Activated naive CD4-positive, alpha-beta T cell treated with anti-CD3 and anti-CD28 coated beads, Interleukin-2, amount 10 ng/mL, durations not matched to agents 7 days and 5 days (primary cell): ENCODE data around the gene SPATS1.
"Not testable (repeated sequence)": the region's sequence is repeated elsewhere in the genome, so short reads cannot be mapped to it uniquely, and the experiment has no call there.

Source experiments
- CTCF ChIA-PET: fragments of 350-600 bp; sonication (Branson Sonifier 250); formaldehyde crosslinking; loops from one replicate; lab custom pipeline; 2021; ENCODE audit warnings: antibody characterized with exemption; lab: Charles Lee
- DNase-seq: peaks from one replicate; pipeline ENCODE4 v3.0.0-alpha.2; 2020
- H3K27ac Mint-ChIP-seq: one replicate; pipeline ENCODE4 v1.8.0; 2021; ENCODE audit warnings: mild to moderate bottlenecking, moderate library complexity, mixed read lengths
- H3K27me3 Mint-ChIP-seq: one replicate; pipeline ENCODE4 v1.8.0; 2021; ENCODE audit warnings: mild to moderate bottlenecking, mixed read lengths
- H3K36me3 Mint-ChIP-seq: one replicate; pipeline ENCODE4 v1.8.0; 2021; ENCODE audit warnings: mixed read lengths
- H3K4me1 Mint-ChIP-seq: one replicate; pipeline ENCODE4 v1.8.0; 2021; ENCODE audit warnings: mixed read lengths
- H3K4me3 Mint-ChIP-seq: one replicate; pipeline ENCODE4 v1.8.0; 2021; ENCODE audit warnings: mild to moderate bottlenecking, moderate library complexity, mixed read lengths
- H3K9me3 Mint-ChIP-seq: one replicate; pipeline ENCODE4 v1.8.0; 2021; ENCODE audit warnings: mixed read lengths

SPATS1 gene

DNA sequence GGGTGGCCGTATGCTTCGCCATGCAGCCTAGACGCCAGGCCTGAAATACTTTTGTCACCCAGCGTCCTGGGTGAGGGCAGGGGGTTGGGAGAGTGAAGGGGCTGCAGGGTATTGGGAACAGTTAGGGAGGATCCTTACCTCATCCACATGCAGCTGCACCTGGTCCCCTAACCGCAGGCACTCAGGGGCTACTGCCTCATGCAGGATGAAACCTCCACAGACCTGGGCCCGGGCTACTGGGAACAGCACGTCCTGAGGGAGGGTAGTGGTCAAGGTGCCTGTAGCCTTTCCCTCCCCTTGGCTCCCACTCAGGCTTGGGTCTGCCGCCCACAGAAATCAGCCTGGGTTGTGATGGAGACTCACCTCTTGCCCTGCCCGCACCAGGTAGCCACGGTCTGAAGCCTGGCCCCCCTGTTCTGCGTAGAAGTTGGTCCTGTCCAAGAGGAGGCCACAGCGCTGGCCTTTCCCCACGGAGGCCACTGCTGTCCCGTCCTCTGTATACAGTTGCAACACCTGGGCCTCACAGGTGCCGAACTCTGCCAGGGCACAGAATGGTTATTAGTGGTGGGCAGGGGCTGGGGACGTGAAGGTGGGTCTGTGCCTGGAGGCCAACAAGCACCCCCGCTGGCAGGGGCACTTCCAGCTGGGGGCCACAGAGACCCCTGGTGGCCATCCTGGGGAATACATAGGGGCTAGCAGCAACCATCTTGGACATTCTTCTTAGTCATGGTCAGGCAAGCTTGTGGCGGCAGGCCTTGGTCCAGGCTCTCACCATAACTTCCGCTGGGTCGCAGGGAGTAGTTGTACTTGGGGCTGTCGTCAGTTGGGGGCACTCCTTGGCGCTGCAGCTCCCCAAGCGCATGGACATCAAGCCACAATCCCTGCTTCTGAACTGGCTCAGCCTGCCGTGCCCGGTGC is 37.9 kb upstream of the SPATS1 start:
- H3K27me3 Mint-ChIP-seq, result no peaks in the 10 kb centered on the region
- no peak overlapping the region for H3K27ac Mint-ChIP-seq
- DNase-seq, result peak; percentile 51
- H3K36me3 Mint-ChIP-seq, result peaks cover 24% of the 10 kb centered on the region
- H3K4me1 Mint-ChIP-seq, result no peaks in the 10 kb centered on the region
- CTCF ChIA-PET, result interaction anchor here (1.0 to 7.7 kb wide), 21 partner anchors 8 to 132 kb away, joined by 3 to 83 read pairs (median 5); partner anchors contain the start of genes AARS2 and TMEM151B
- no peak overlapping the region for H3K4me3 Mint-ChIP-seq
- H3K9me3 Mint-ChIP-seq, result no peaks in the 10 kb centered on the region

DNA sequence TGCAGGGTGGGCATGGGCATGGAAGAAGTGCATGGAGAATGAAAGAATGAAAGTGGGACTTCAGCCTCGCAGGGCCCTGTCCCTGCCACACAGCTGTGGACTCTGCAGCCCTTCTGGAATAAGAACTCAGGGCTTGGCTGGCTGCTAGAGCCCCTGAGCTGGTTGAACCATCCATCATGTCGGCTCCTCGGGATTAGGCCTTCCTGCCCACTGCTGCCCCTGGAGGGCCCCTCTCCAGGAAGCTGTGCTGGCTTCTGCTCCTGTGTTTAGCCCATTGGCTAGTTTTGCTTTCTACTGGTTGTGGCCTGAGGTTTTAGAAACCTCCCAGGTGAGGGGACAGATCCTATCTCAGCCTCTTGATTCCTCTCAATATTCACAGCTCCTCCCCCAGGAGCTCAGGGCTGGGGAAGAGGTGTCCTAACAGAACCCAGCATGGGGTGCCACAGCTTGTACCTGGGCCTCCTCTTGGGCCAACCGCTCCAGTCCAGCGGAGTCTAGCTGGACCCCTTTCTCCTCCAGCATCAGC is 37.2 kb upstream of the SPATS1 start:
- H3K27me3 Mint-ChIP-seq, result no peaks in the 10 kb centered on the region
- no peak overlapping the region for H3K4me3 Mint-ChIP-seq
- CTCF ChIA-PET, result interaction anchor here (1.0 to 7.7 kb wide), 20 partner anchors 8 to 133 kb away, joined by 3 to 83 read pairs (median 5); partner anchors contain the start of genes AARS2 and TMEM151B
- H3K9me3 Mint-ChIP-seq, result no peaks in the 10 kb centered on the region
- peaks cover 29% of the 10 kb centered on the region for H3K36me3 Mint-ChIP-seq
- DNase-seq, result no peak
- H3K4me1 Mint-ChIP-seq, result no peaks in the 10 kb centered on the region
- peak overlapping the region; percentile 46 for H3K27ac Mint-ChIP-seq

DNA sequence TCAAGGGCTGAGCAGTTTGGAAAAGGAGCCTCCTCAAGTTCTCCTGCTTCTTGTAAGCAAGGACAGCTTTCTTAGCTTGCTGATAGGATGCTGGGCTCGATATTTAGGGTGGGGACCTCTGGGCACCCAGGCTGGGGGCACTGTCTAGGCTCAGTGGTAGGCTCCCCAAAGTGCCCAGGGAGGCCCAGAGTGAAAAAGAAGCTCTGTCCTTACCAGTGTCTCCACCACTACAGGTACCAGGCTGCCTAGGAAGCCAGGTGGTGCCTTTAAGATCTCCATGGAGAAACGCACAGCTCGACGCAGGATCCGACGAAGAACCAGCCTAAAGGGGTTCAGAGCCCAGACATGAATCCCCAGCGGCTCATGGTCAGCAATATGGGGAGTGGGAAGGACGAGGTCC is 35.7 kb upstream of the SPATS1 start:
- H3K27me3 Mint-ChIP-seq, result no peaks in the 10 kb centered on the region
- H3K9me3 Mint-ChIP-seq, result no peaks in the 10 kb centered on the region
- no peak for DNase-seq
- no peak overlapping the region for H3K4me3 Mint-ChIP-seq
- H3K4me1 Mint-ChIP-seq, result peaks cover 3% of the 10 kb centered on the region
- peaks cover 34% of the 10 kb centered on the region for H3K36me3 Mint-ChIP-seq
- CTCF ChIA-PET, result interaction anchor here (1.1 to 7.7 kb wide), 3 partner anchors 9 to 38 kb away, joined by 4 to 83 read pairs (median 18); partner anchors contain the start of gene TMEM151B
- no peak overlapping the region for H3K27ac Mint-ChIP-seq

DNA sequence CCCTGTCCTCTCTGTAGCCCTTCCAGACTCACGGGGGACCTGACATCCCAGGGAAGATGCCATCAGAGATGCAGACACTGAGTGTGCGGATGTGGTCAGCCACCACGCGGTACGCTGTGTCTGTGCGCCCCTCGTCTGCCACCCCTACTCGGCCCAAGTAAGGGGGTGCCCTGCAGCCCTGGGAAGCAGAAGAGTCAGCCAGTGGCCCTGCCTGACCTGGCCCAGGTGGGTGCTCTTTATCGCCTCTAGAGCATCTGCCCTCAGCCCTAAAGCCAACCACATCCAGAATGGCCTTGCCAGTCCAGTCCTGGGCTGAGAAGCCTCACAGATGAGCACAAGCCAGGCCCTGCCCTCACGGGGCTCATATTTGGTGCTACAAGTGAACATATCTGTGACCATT is 35.2 kb upstream of the SPATS1 start:
- Mint-ChIP-seq H3K27me3 (no peaks in the 10 kb centered on the region), H3K27ac (no peak overlapping the region), H3K4me3 (no peak overlapping the region), H3K36me3 (peaks cover 37% of the 10 kb centered on the region), H3K4me1 (peaks cover 8% of the 10 kb centered on the region), H3K9me3 (no peaks in the 10 kb centered on the region)
- no peak for DNase-seq
- CTCF ChIA-PET, result interaction anchor here (1.1 to 7.7 kb wide), 3 partner anchors 9 to 38 kb away, joined by 4 to 83 read pairs (median 18); partner anchors contain the start of gene TMEM151B

DNA sequence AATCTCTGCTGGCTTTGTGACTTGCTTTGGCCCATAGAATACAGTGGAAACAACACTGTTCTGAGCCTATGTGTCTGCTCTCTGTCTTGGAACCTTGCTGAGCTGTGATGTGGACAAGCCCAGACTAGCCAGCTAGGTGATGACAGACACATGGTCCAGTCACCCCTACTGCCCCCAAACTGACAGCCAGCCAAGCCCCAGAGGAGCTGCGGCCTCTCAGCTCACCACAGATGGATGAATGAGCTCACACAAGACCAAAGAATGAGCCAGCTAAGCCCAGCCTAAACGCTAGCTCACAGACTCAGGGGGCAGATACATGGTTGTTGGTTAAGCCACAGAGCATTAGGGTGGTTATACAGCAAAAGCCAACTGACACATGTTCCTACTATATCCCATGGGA is 33.4 kb upstream of the SPATS1 start:
- no peak overlapping the region for H3K27ac Mint-ChIP-seq
- no peak for DNase-seq
- peaks cover 37% of the 10 kb centered on the region for H3K36me3 Mint-ChIP-seq

DNA sequence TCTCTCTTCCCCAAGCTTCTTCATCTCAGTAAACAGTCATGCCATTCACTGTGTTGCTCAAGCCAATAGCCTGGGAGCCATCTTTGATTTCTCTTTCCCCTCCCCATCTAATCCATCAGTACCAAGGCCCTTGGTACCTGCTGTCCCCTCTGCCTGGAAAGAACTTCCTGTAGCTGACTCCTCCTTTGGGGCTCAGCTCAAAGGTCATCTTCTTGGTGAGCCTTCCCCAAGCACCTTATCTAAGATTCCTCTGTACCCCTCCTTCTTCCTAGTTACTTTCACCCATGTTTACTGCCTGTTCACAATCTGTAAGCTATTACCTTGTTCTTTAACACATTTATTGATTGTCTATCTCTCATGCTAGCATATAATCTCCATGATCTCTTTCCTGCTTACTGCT is 32.8 kb upstream of the SPATS1 start:
- Mint-ChIP-seq H3K4me1 (peaks cover 18% of the 10 kb centered on the region), H3K27me3 (no peaks in the 10 kb centered on the region), H3K36me3 (peaks cover 37% of the 10 kb centered on the region), H3K9me3 (no peaks in the 10 kb centered on the region), H3K27ac (no peak overlapping the region), H3K4me3 (no peak overlapping the region)
- CTCF ChIA-PET, result interaction anchor here (0.8 to 1.8 kb wide), 3 partner anchors 10 to 41 kb away, joined by 3 to 8 read pairs (median 7); no protein-coding TSS in a partner anchor
- DNase-seq, result no peak

More for the DNA sequence above, 33.4 kb upstream of the SPATS1 start:
- Mint-ChIP-seq H3K27me3 (no peaks in the 10 kb centered on the region), H3K4me3 (no peak overlapping the region), H3K9me3 (no peaks in the 10 kb centered on the region), H3K4me1 (peaks cover 18% of the 10 kb centered on the region)
- CTCF ChIA-PET, result interaction anchor here (0.8 to 1.8 kb wide), 3 partner anchors 9 to 40 kb away, joined by 3 to 8 read pairs (median 7); no protein-coding TSS in a partner anchor

DNA sequence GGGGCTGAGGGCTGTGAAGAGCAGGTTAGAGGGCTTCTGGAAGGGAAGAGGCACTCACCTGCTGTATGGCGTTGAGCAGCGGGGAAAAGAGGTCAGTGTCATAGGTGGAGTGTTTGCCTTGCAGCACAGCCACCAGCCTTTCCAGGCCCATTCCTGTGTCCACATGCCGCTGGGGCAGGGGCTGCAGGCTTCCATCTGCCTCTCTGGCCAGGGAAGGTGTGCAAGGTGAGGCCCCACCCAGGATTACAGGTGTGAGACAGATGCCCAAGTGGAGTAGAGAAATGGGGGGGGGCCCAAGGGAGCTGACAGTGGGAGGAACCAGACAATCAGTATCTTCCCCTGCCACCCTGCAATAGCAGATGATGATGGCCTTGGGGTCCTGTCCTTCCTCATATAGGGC is 32.2 kb upstream of the SPATS1 start:
- no peaks in the 10 kb centered on the region for H3K9me3 Mint-ChIP-seq
- CTCF ChIA-PET, result interaction anchor here (1.2 to 1.4 kb wide), 2 partner anchors 42 to 43 kb away, joined by 3 to 4 read pairs; no protein-coding TSS in a partner anchor
- H3K4me1 Mint-ChIP-seq, result peaks cover 18% of the 10 kb centered on the region
- H3K4me3 Mint-ChIP-seq, result no peak overlapping the region
- no peak overlapping the region for H3K27ac Mint-ChIP-seq
- H3K36me3 Mint-ChIP-seq, result peaks cover 37% of the 10 kb centered on the region
- no peaks in the 10 kb centered on the region for H3K27me3 Mint-ChIP-seq
- DNase-seq, result no peak

DNA sequence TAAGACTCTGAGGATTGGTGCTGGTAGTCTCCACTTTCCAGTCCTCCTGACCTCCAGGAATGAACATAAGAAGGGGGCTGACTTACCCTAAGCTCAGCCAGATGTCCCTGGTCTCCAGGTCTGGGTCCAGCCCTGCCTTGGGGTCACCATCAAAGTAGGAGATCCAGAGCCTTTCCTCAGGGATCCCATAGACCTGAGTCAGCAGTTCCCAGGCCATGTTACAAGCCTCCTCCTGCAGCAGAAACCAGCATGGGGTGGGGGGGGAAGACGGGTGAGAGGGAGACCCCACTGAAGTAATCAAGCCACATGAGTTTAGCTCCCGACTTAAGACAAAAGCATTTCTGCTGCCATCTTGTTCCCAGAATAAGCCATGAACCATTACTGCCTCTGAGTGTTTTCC is 31.1 kb upstream of the SPATS1 start:
- H3K9me3 Mint-ChIP-seq, result no peaks in the 10 kb centered on the region
- H3K4me1 Mint-ChIP-seq, result peaks cover 18% of the 10 kb centered on the region
- CTCF ChIA-PET, result interaction anchor here (1.2 to 1.4 kb wide), 2 partner anchors 43 to 44 kb away, joined by 3 to 4 read pairs; no protein-coding TSS in a partner anchor
- peaks cover 2% of the 10 kb centered on the region for H3K27me3 Mint-ChIP-seq
- no peak overlapping the region for H3K27ac Mint-ChIP-seq
- H3K36me3 Mint-ChIP-seq, result peaks cover 33% of the 10 kb centered on the region
- peak overlapping the region; percentile 98 for H3K4me3 Mint-ChIP-seq
- DNase-seq, result no peak

DNA sequence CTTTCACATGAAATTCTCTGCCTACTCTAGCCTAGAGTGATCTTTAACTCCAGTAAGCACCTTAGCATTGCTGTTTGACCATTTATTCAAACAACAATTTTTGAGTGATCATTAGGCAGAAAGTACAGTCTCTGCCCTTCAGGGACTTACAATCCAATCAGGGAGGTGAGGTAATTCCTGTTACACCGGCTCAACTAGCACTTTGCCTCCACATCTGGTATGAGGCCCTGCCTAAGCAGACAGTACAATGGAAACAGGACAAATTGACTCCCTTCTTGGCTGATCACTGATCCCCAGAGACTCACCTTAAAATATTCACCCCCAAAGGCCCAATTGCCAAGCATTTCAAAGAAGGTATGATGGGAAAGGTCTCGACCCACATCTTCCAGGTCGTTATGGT is 30.7 kb upstream of the SPATS1 start:
- H3K36me3 Mint-ChIP-seq, result peaks cover 33% of the 10 kb centered on the region
- peaks cover 18% of the 10 kb centered on the region for H3K4me1 Mint-ChIP-seq
- H3K27ac Mint-ChIP-seq, result peak overlapping the region; percentile 77
- H3K9me3 Mint-ChIP-seq, result no peaks in the 10 kb centered on the region
- H3K4me3 Mint-ChIP-seq, result peak overlapping the region; percentile 98
- CTCF ChIA-PET, result interaction anchor here (1.2 to 1.8 kb wide), 5 partner anchors 16 to 45 kb away, joined by 3 to 6 read pairs (median 4); no protein-coding TSS in a partner anchor
- no peak for DNase-seq
- H3K27me3 Mint-ChIP-seq, result peaks cover 6% of the 10 kb centered on the region

DNA sequence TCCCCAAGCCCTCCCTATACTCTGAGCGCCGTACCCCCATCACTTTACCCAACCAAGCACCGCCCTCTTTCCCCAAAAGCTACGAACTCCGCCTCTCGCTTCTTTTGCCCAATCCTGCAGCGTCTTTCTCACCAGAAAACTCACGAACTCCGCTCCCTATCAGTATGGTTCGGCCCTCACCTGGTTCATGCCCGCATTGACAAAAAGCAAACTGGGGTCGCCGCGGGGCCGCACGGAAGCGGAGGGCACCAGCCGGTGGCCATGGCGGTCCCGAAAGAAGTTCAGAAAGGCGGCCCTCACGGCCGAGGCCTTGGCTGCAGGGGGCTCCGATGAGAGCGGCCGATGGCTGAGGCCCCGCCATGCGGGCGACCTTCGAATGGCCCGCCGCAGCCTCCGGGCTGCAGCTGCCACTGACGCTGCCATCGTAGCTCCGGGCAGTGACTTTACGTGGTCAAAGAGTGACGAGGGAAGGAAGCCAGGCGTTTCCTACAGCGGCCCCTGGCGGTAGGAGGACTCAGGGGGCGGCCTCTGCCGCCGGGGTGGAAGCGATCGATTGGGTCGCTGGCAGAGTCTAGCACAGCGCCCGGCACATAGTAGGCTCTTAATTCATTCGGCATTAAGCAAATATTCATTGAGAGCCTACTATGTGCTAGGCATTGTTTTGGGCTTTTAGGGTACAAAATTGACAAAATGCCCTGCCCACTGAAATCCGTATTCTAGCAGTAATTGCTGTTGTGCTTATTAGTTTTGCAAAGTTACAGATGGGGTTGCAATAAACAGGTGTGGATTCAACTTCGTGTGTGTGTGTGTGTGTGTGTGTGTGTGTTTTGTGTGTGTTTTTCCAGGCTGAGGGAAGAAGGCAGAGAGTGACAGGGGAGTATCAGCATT is 29.3 kb upstream of the SPATS1 start, which contains the start of gene AARS2:
Gene AARS2, minus strand, starts transcription at position 447 of the 888 bp plus-strand sequence. Its CDS starts 24 bp downstream, at position 423.
- Mint-ChIP-seq H3K4me1 (peaks cover 18% of the 10 kb centered on the region), H3K9me3 (no peaks in the 10 kb centered on the region), H3K4me3 (peak within 1 kb of the TSS; percentile 98), H3K36me3 (peaks cover 28% of the 10 kb centered on the region), H3K27me3 (peaks cover 10% of the 10 kb centered on the region), H3K27ac (peak within 1 kb of the TSS; percentile 93)
- CTCF ChIA-PET, result interaction anchor here (0.6 to 1.8 kb wide), 21 partner anchors 8 to 673 kb away, joined by 3 to 9 read pairs (median 4); partner anchors contain the start of gene TMEM151B
- DNase-seq, result peak; percentile 93

DNA sequence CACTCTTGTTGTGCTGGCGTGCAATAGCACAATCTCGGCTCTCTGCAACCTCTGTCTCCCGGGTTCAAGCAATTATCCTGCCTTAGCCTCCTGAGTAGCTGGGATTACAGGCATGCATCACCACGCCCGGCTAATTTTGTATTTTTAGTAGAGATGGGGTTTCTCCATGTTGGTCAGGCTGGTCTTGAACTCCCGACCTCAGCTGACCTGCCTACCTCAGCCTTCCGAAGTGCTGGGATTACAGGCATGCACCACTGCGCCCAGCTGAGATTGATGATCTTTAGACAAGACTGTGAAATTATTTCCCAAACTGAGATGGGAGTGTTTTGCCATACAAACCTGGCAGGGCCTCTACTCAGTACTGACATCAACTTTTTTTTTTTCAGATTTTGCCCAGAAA is 27.8 kb upstream of the SPATS1 start:
- not testable (repeated sequence) for H3K27ac Mint-ChIP-seq, H3K4me3 Mint-ChIP-seq, DNase-seq, H3K9me3 Mint-ChIP-seq
- Mint-ChIP-seq H3K4me1 (peaks cover 18% of the 10 kb centered on the region), H3K27me3 (peaks cover 15% of the 10 kb centered on the region), H3K36me3 (peaks cover 20% of the 10 kb centered on the region)
- CTCF ChIA-PET, result interaction anchor here (0.9 to 1.4 kb wide), 6 partner anchors 10 to 46 kb away, joined by 3 to 8 read pairs (median 3); no protein-coding TSS in a partner anchor

DNA sequence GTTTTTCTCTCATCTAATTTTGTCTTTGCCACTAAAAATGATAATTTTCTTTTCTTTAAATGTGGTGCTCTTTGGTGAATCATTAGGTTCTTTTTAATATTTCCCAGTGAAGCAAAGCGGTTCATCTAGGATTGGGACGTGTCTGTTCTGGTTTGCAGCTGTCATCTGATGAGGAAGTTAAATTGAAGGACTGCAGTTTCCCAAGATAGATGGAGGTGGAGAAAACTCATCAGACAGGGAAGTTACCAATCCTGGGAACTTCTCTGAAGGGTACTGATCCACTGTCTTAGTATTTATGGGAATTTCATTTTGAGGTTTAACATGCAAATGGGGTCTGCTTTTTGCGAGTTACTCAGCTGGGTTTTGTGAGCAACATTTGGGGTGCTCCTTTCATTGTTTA is 26.9 kb upstream of the SPATS1 start:
- CTCF ChIA-PET, result no interaction called here
- no peak overlapping the region for H3K27ac Mint-ChIP-seq

DNA sequence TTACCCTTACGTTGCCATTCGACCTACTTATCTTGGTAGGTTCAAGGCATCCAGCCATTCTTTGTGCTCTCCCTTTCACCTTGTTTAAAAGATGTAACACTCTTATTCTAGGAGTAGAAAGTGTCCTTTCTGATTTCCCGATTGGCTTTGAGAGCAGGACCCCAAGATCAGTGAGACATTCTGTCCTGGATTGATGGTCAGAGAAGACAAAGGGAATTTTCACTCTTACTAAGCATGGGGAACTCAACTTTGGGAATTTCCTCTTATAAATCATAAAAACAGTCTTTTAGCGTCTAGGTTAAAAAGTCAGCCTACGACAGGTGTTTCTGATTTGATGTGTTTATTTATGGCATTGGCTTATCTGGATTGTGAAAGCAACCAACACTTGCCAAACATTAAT is 26.5 kb upstream of the SPATS1 start:
- no peaks in the 10 kb centered on the region for H3K9me3 Mint-ChIP-seq
- no peak for DNase-seq
- H3K27ac Mint-ChIP-seq, result no peak overlapping the region
- CTCF ChIA-PET, result no interaction called here
- H3K27me3 Mint-ChIP-seq, result peaks cover 24% of the 10 kb centered on the region
- H3K4me3 Mint-ChIP-seq, result no peak overlapping the region
- H3K4me1 Mint-ChIP-seq, result peaks cover 18% of the 10 kb centered on the region
- H3K36me3 Mint-ChIP-seq, result peaks cover 8% of the 10 kb centered on the region

More for the DNA sequence above, 26.9 kb upstream of the SPATS1 start:
- H3K4me1 Mint-ChIP-seq, result peaks cover 18% of the 10 kb centered on the region
- peaks cover 11% of the 10 kb centered on the region for H3K36me3 Mint-ChIP-seq
- H3K9me3 Mint-ChIP-seq, result no peaks in the 10 kb centered on the region
- H3K4me3 Mint-ChIP-seq, result no peak overlapping the region
- no peak for DNase-seq
- H3K27me3 Mint-ChIP-seq, result peaks cover 23% of the 10 kb centered on the region
